Gastrocnemius medialis (tissue), 4 donors: Measurements from ENCODE around the gene PPP2R5E.

Experiments used
- CTCF ChIP-seq, 5 experiments: fragments of 450-650 bp in 3 of 5; fragments of 200-600 bp in 2 of 5; sonication (generic) in 2 of 5; IDR thresholded peaks in 4 of 5; conservative IDR thresholded peaks in 1 of 5; 1 replicate in 4 of 5; 2 replicates in 1 of 5; pipeline ENCODE4 v1.5.1; 2016 to 2019; ENCODE audit warnings: antibody characterized with exemption in 5 of 5, mild to moderate bottlenecking in 3 of 5, moderate library complexity in 3 of 5
- POLR2A ChIP-seq, 2 donors: fragments of 450-650 bp; IDR thresholded peaks; one replicate each; pipeline ENCODE4 v1.6.1; 2017; ENCODE audit warnings: antibody characterized with exemption in 2 of 2, mild to moderate bottlenecking in 2 of 2, moderate library complexity in 2 of 2

GRCh38 chr14:63418020-63418419 is 125.2 kb downstream of the PPP2R5E start:
- TF ChIP-seq CTCF (IDR thresholded peaks at IDR 0.05 in 4 of 5, conservative IDR thresholded peaks at IDR 0.05 in 1 of 5) (no peak), POLR2A (IDR thresholded peaks at IDR 0.05) (no peak)
